BJ (cell line): ENCODE data around the gene ATP2C2. TPM values are rescaled to one million over a fixed set of nuclear protein-coding genes. Genes with fewer than 3 reads are reported as not detected.

Experiments
- CTCF ChIA-PET: fragments of 350-600 bp; formaldehyde crosslinking; extraction: SDS; loops from one replicate; lab custom pipeline; 2021; ENCODE audit warnings: antibody characterized with exemption, inconsistent platforms; lab: Yijun Ruan, JAX
- POLR2A ChIA-PET: fragments of 300-600 bp; sonication (Branson Sonifier 250); formaldehyde crosslinking; extraction: SDS; loops from one replicate; lab custom pipeline; 2021; ENCODE audit warnings: antibody characterized with exemption; lab: Charles Lee
- DNase-seq: peaks from one replicate; pipeline ENCODE4 v3.0.0-alpha.2; 2011; ENCODE audit warnings: low read depth
- H3K27me3 ChIP-seq: 2 replicates; pipeline ENCODE4 v1.6.0; 2011; ENCODE audit warnings: low read length; ENCODE audit not compliant: control insufficient read depth, insufficient read depth
- H3K36me3 ChIP-seq: 2 replicates; pipeline ENCODE4 v1.5.1; 2011; ENCODE audit warnings: low read length; ENCODE audit not compliant: control insufficient read depth, insufficient read depth
- H3K4me3 ChIP-seq: 2 replicates; pipeline ENCODE4 v1.5.1; 2011; ENCODE audit warnings: low read depth, mild to moderate bottlenecking, control low read depth, low read length
- CTCF ChIP-seq: IDR thresholded peaks from 2 replicates; pipeline ENCODE4 v1.5.1; 2011; ENCODE audit warnings: low read depth, mild to moderate bottlenecking, control low read depth, inconsistent platforms, low read length, moderate library complexity; ENCODE audit not compliant: insufficient read depth
- polyA plus RNA-seq: library from polyadenylated mRNA; depleted of rRNA; stranded (reverse); fragments of >200 nt; gene quantifications from 2 replicates; pipeline ENCODE4 v1.2.3, GENCODE V29; 2011

ATP2C2 gene
- polyA plus RNA-seq, 1 experiment = not detected

- Histone ChIP-seq H3K4me3 (no peak overlapping the region), H3K36me3 (no peaks in the 10 kb centered on the region), H3K27me3 (peaks cover 8% of the 10 kb centered on the region; the same call in 1 of the 2 replicates)
- CTCF ChIA-PET = no interaction called here
- TF ChIP-seq CTCF = no peak
- DNase-seq = no peak
- POLR2A ChIA-PET = no interaction called here
Observed at GRCh38 chr16:84379008-84379708, 10.8 kb downstream of the ATP2C2 start.

- ChIA-PET POLR2A (no interaction called here), CTCF (no interaction called here)
- no peak for TF ChIP-seq CTCF
- DNase-seq = no peak
- H3K36me3 ChIP-seq = no peaks in the 10 kb centered on the region
- H3K27me3 ChIP-seq = peaks cover 8% of the 10 kb centered on the region; the same call in 1 of the 2 replicates
- H3K4me3 ChIP-seq = no peak overlapping the region
Observed at GRCh38 chr16:84379709-84380362, 11.5 kb downstream of the ATP2C2 start.

- no peaks in the 10 kb centered on the region for H3K36me3 ChIP-seq
- no peak overlapping the region for H3K4me3 ChIP-seq
- ChIA-PET CTCF (no interaction called here), POLR2A (no interaction called here)
- no peak for TF ChIP-seq CTCF
- peaks cover 8% of the 10 kb centered on the region; the same call in 1 of the 2 replicates for H3K27me3 ChIP-seq
- no peak for DNase-seq
Observed at GRCh38 chr16:84380405-84380804, 12.1 kb downstream of the ATP2C2 start.

- Histone ChIP-seq H3K36me3 (no peaks in the 10 kb centered on the region), H3K4me3 (no peak overlapping the region), H3K27me3 (0 out of 2 replicates have a peak, but pooled peaks cover 2% of the 10 kb centered on the region)
- no peak for DNase-seq
- no peak for TF ChIP-seq CTCF
- CTCF ChIA-PET = no interaction called here
- POLR2A ChIA-PET = no interaction called here
Observed at GRCh38 chr16:84382396-84382795, 14.1 kb downstream of the ATP2C2 start.

- H3K27me3 ChIP-seq = 0 out of 2 replicates have a peak, but pooled peaks cover 2% of the 10 kb centered on the region
- no peak for TF ChIP-seq CTCF
- POLR2A ChIA-PET = interaction anchor here (0.6 kb wide), 1 partner anchor 117 kb away, joined by 3 read pairs; no protein-coding TSS in a partner anchor
- CTCF ChIA-PET = no interaction called here
- DNase-seq = no peak
- H3K4me3 ChIP-seq = no peak overlapping the region
- H3K36me3 ChIP-seq = no peaks in the 10 kb centered on the region
Observed at GRCh38 chr16:84383106-84383505, 14.8 kb downstream of the ATP2C2 start.
